Ovary (tissue), 9 donors: ENCODE data around the gene F13A1. TPM values are rescaled to one million over a fixed set of nuclear protein-coding genes. Genes with fewer than 3 reads are reported as not detected.

Experiments
- DNase-seq, 5 donors: peaks; one replicate each; pipeline ENCODE4 v3.0.0-alpha.2; 2019 to 2020
- H3K27ac ChIP-seq, 2 donors: fragments of 200-600 bp; one replicate each; pipeline versions ENCODE4 v1.5.1 to v1.8.0; 2019 to 2022
- H3K27me3 ChIP-seq: fragments of 200-600 bp; one replicate; pipeline ENCODE4 v1.8.0; 2022
- H3K36me3 ChIP-seq: fragments of 200-600 bp; sonication (generic); one replicate; pipeline ENCODE4 v1.5.1; 2019
- H3K4me1 ChIP-seq: one replicate; pipeline ENCODE4 v1.8.1; 2013; ENCODE audit warnings: mild to moderate bottlenecking, moderate library complexity; ENCODE audit not compliant: insufficient read depth
- H3K4me3 ChIP-seq: fragments of 200-600 bp; sonication (generic); one replicate; pipeline ENCODE4 v1.5.1; 2017
- H3K9me3 ChIP-seq, 2 donors: fragments of 200-600 bp in 1 of 2; sonication (generic) in 1 of 2; one replicate each; pipeline versions ENCODE4 v1.5.1 to v1.8.1; 2013 to 2019; ENCODE audit warnings: mild to moderate bottlenecking in 1 of 2, moderate library complexity in 1 of 2
- EP300 ChIP-seq: sonication (generic); formaldehyde crosslinking; IDR thresholded peaks from one replicate; pipeline ENCODE4 v1.6.1; 2017; ENCODE audit warnings: antibody characterized with exemption
- POLR2A ChIP-seq: fragments of 450-650 bp; IDR thresholded peaks from one replicate; pipeline ENCODE4 v1.6.1; 2017; ENCODE audit warnings: antibody characterized with exemption, mild to moderate bottlenecking, moderate library complexity
- WGBS, 3 donors: extraction: QIAGEN DNeasy Blood & Tissue Kit in 1 of 3; methylation state at CpG; one replicate each; pipeline versions ENCODE4 v1.1.5 to v1.1.7; 2013 to 2017; 5-methylcytosine and 5-hydroxymethylcytosine counted together
- intact Hi-C, 4 donors: fragments of 100-400 bp; cut with DNase I; formaldehyde crosslinking; loops; one replicate each; pipeline versions ENCODE4 v1.11.0 to v1.15.1; 2022 to 2023
- polyA plus RNA-seq, 2 donors: library from polyadenylated mRNA; stranded (reverse); fragments of 200-250 nt in 1 of 2; fragments of 350-450 nt in 1 of 2; fragmentation: Illumina TruSeq in 1 of 2; extraction: RNeasy Lipid Tissue Mini Kit (QIAGEN cat#74804) in 1 of 2; gene quantifications; one replicate each; pipeline ENCODE4 v1.2.3, GENCODE V29; 2013 to 2014
- total RNA-seq, 7 donors: library from RNA; depleted of rRNA in 2 of 7; stranded (reverse); fragments of >200 nt in 2 of 7; fragmentation: NEBNext Ultra II Directional in 3 of 7; extraction: Animal tissue kit (Norgen Biotek cat#: 25700) in 3 of 7; gene quantifications; one replicate each; pipeline versions ENCODE4 v1.1.0 to v1.2.4, GENCODE V29; 2016 to 2023
- TF ChIP-seq, protein P1 (sequence below), 3 donors: fragments of 450-650 bp in 2 of 3; fragments of 200-600 bp in 1 of 3; IDR thresholded peaks; one replicate each; pipeline versions ENCODE4 v1.5.1 to v1.8.0; 2016 to 2022; ENCODE audit warnings: antibody characterized with exemption in 3 of 3, mild to moderate bottlenecking in 1 of 3
- donor health status: DM: no; HTN: no; CAD: no; lungs with moderate emphysema.
- donor health status: DM: no; HTN: no; CAD: no.
- donor health status: Bipolar disorder and iron deficiency.
- donor health status: DM: yes; HTN: yes; CAD: no.
- donor health status: DM: no; HTN: no; CAD: no.
- donor health status: DM: yes; HTN: yes; CAD: no.

Gene F13A1
- total and polyA plus RNA-seq, 9 donors = 6.2 to 124 (median 25.9) TPM

- H3K36me3 ChIP-seq = no peaks in the 10 kb centered on the region
- TF ChIP-seq EP300 (no peak), POLR2A (no peak)
- TF ChIP-seq, protein P1, sequence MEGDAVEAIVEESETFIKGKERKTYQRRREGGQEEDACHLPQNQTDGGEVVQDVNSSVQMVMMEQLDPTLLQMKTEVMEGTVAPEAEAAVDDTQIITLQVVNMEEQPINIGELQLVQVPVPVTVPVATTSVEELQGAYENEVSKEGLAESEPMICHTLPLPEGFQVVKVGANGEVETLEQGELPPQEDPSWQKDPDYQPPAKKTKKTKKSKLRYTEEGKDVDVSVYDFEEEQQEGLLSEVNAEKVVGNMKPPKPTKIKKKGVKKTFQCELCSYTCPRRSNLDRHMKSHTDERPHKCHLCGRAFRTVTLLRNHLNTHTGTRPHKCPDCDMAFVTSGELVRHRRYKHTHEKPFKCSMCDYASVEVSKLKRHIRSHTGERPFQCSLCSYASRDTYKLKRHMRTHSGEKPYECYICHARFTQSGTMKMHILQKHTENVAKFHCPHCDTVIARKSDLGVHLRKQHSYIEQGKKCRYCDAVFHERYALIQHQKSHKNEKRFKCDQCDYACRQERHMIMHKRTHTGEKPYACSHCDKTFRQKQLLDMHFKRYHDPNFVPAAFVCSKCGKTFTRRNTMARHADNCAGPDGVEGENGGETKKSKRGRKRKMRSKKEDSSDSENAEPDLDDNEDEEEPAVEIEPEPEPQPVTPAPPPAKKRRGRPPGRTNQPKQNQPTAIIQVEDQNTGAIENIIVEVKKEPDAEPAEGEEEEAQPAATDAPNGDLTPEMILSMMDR (IDR thresholded peaks at IDR 0.05) = no peak
- DNase-seq = no peak
- intact Hi-C loops = no loop called here
- 47 to 58% (median 51%) methylated on average over 7 of the region's 7 CpGs for WGBS, 3 donors
- no peaks in the 10 kb centered on the region for H3K9me3 ChIP-seq
- H3K4me3 ChIP-seq = no peak overlapping the region
- no peaks in the 10 kb centered on the region for H3K27me3 ChIP-seq
- H3K27ac ChIP-seq = no peak overlapping the region
- no peaks in the 10 kb centered on the region for H3K4me1 ChIP-seq
These were observed 172.2 kb downstream of the F13A1 start for GRCh38 chr6:6148192-6148815.

DNA sequence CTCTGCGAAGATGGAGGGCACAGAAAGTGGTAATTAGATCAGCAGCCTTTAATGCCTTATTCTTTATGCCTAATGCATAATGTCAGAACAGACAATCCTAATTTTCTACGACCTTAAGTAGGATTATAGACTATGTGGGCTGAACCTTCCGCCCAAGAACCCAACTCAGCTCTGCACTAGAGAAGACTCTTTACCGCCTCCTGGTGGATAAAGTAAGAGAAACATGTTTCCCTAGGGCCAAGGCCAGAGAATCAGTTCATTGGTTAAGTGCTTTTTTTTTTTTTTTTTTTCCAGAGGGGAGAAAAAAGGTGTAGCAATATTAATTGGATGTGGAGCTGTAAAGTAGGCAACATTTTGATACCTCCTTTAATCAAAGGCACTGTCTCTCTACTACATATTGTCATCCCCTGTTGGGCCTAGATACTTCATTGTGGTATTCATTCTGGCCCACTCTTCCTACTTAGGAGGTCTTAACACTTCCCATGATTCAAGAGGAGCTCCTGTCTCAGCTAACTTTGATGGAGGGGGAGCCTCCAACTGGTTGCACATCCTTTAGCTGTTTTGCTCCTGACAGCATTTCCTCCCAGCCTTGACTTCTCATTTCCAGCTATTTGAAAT is 188.9 kb downstream of the F13A1 start:
- DNase-seq = no peak
- 43 to 57% (median 53%) methylated on average over 4 of the region's 4 CpGs for WGBS, 3 donors
- H3K27ac ChIP-seq = no peak overlapping the region

DNA sequence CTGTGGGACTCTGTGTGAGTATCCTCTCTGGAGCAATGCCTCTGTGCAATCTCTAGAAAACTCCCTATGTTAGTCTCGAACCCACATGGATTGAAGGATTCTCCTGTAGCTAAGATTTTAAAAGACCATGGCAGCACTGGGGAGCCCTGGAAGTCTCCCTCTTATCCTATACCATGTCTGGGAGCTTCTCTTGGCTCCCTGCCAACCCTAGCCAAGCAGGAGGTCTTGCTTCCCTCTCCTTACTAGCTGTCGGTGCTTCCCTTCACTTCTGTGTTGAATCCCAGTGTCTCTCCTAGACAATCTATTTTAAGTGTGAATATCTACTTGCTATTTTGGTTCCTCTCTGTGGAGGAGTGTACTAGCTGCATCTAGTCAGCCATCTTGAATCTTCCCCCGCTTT is 195.0 kb downstream of the F13A1 start:
- intact Hi-C loops = no loop called here

More for the DNA sequence above, 188.9 kb downstream of the F13A1 start:
- no peaks in the 10 kb centered on the region for H3K4me1 ChIP-seq
- H3K27me3 ChIP-seq = no peaks in the 10 kb centered on the region
- H3K4me3 ChIP-seq = no peak overlapping the region
- TF ChIP-seq POLR2A (no peak), EP300 (no peak)
- H3K36me3 ChIP-seq = no peaks in the 10 kb centered on the region
- no peaks in the 10 kb centered on the region for H3K9me3 ChIP-seq
- intact Hi-C loops = no loop called here

DNA sequence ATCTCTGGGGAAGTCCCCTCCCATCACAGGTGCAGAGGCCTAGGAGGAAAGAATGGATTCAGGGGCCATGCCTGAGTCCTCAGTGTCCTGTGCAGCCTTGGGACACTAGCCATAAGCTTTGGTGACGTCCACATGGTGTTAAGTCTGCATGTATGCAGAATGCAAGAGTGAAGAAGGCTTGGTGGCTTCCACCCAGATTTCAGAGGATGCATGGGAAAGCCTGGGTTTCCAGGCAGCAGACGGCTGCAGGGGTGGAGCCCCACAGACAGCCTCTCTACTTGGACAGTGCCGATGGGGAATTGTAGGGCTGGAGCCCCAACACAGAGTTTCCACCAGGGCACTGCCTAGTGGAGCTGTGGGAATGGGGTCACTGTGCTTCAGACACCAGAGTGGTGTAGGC is 196.7 kb downstream of the F13A1 start:
- no peaks in the 10 kb centered on the region for H3K9me3 ChIP-seq
- TF ChIP-seq EP300 (no peak), POLR2A (no peak)
- TF ChIP-seq, protein P1 (IDR thresholded peaks at IDR 0.05) = no peak
- no peak overlapping the region for H3K27ac ChIP-seq
- no peaks in the 10 kb centered on the region for H3K27me3 ChIP-seq
- DNase-seq = no peak
- intact Hi-C loops = no loop called here
- 31 to 59% (median 35%) methylated on average over 3 of the region's 3 CpGs for WGBS, 3 donors
- H3K4me1 ChIP-seq = no peaks in the 10 kb centered on the region
- no peak overlapping the region for H3K4me3 ChIP-seq
- no peaks in the 10 kb centered on the region for H3K36me3 ChIP-seq

More for the DNA sequence above, 195.0 kb downstream of the F13A1 start:
- 55 to 61% (median 60%) methylated on average over 3 of the region's 3 CpGs for WGBS, 3 donors
- H3K27me3 ChIP-seq = no peaks in the 10 kb centered on the region
- H3K36me3 ChIP-seq = no peaks in the 10 kb centered on the region
- TF ChIP-seq POLR2A = no peak
- TF ChIP-seq, protein P1 (IDR thresholded peaks at IDR 0.05) = no peak
- no peak for TF ChIP-seq EP300
- no peak overlapping the region for H3K4me3 ChIP-seq
- H3K9me3 ChIP-seq = no peaks in the 10 kb centered on the region
- DNase-seq = no peak
- H3K4me1 ChIP-seq = no peaks in the 10 kb centered on the region
- no peak overlapping the region for H3K27ac ChIP-seq

GRCh38 chr6:6121943-6122342 is 198.5 kb downstream of the F13A1 start:
- no peaks in the 10 kb centered on the region for H3K4me1 ChIP-seq
- no peak overlapping the region for H3K4me3 ChIP-seq
- TF ChIP-seq POLR2A (no peak), EP300 (no peak)
- TF ChIP-seq, protein P1 (IDR thresholded peaks at IDR 0.05) = no peak
- H3K9me3 ChIP-seq = no peaks in the 10 kb centered on the region
- WGBS, 3 donors = 88 to 100% (median 91%) methylated on average over 1 of the region's 1 CpG
- no peak overlapping the region for H3K27ac ChIP-seq
- no peak for DNase-seq
- H3K36me3 ChIP-seq = no peaks in the 10 kb centered on the region
- intact Hi-C loops = no loop called here
- H3K27me3 ChIP-seq = no peaks in the 10 kb centered on the region
